K562 (cell line): ENCODE data around the gene MDC1. TPM values are rescaled to one million over a fixed set of nuclear protein-coding genes. Genes with fewer than 3 reads are reported as not detected.

Experiments used
- E2F6 ChIP-seq, 2 experiments: IDR thresholded peaks; 2 replicates each; pipeline ENCODE4 v1.6.1; 2011; ENCODE audit warnings: borderline replicate concordance in 1 of 2, control low read depth in 1 of 2, low read depth in 1 of 2, low read length in 1 of 2, mild to moderate bottlenecking in 1 of 2, mixed read lengths in 1 of 2, moderate library complexity in 1 of 2; ENCODE audit not compliant: insufficient read depth in 1 of 2, insufficient read length in 1 of 2, poor library complexity in 1 of 2, severe bottlenecking in 1 of 2; ENCODE audit errors: extremely low read depth in 1 of 2
- ELF4 ChIP-seq: fragments of 450-650 bp; formaldehyde crosslinking; IDR thresholded peaks from 2 replicates; pipeline ENCODE4 v1.4.0; 2022; ENCODE audit warnings: missing genetic modification characterization
- FOXM1 ChIP-seq, 2 experiments: fragments of 450-650 bp in 1 of 2; sonication (generic) in 1 of 2; formaldehyde crosslinking in 1 of 2; IDR thresholded peaks; 2 replicates each; pipeline versions ENCODE4 v1.6.1 to v1.9.0; 2017 to 2022; ENCODE audit warnings: low read depth in 2 of 2, mild to moderate bottlenecking in 2 of 2, missing genetic modification reagents in 1 of 2, moderate library complexity in 1 of 2
- FOXP1 ChIP-seq: sonication (generic); formaldehyde crosslinking; IDR thresholded peaks from 2 replicates; pipeline ENCODE4 v1.8.0; 2022; ENCODE audit warnings: mild to moderate bottlenecking, missing genetic modification reagents
- HCFC1 ChIP-seq: IDR thresholded peaks from 2 replicates; pipeline ENCODE4 v1.6.1; 2012; ENCODE audit warnings: low read depth, low read length, improper control_type of control experiment
- L3MBTL2 ChIP-seq: fragments of 450-650 bp; IDR thresholded peaks from 2 replicates; pipeline ENCODE4 v1.6.1; 2016; ENCODE audit warnings: mild to moderate bottlenecking, moderate library complexity
- MECOM ChIP-seq: fragments of 250-450 bp; sonication (Bioruptor Pico); IDR thresholded peaks from 2 replicates; pipeline ENCODE4 v1.8.0; 2022; ENCODE audit warnings: inconsistent platforms
- OTX1 ChIP-seq: fragments of 450-650 bp; formaldehyde crosslinking; IDR thresholded peaks from 2 replicates; pipeline ENCODE4 v1.4.0; 2022; ENCODE audit warnings: mild to moderate bottlenecking
- POLR2AphosphoS5 ChIP-seq: IDR thresholded peaks from 2 replicates; pipeline ENCODE4 v1.6.1; 2011; ENCODE audit warnings: mild to moderate bottlenecking, low read depth, low read length, moderate library complexity; ENCODE audit not compliant: control insufficient read depth, insufficient read depth
- POLR2B ChIP-seq: fragments of 450-650 bp; IDR thresholded peaks from 2 replicates; pipeline ENCODE4 v1.6.1; 2018; ENCODE audit warnings: low read depth; ENCODE audit not compliant: partially characterized antibody
- PTTG1 ChIP-seq: fragments of 450-650 bp; IDR thresholded peaks from 2 replicates; pipeline ENCODE4 v1.6.1; 2016; ENCODE audit warnings: low read depth, mild to moderate bottlenecking, missing genetic modification characterization, missing compliant biosample characterization
- SMAD3 ChIP-seq: fragments of 450-650 bp; formaldehyde crosslinking; conservative IDR thresholded peaks from 2 replicates; pipeline ENCODE4 v1.4.0; 2020; ENCODE audit warnings: mild to moderate bottlenecking
- TBL1XR1 ChIP-seq, 2 experiments: IDR thresholded peaks; 2 replicates each; pipeline ENCODE4 v1.6.1; 2012; ENCODE audit warnings: improper control_type of control experiment in 2 of 2, low read length in 2 of 2, mild to moderate bottlenecking in 1 of 2
- ZBTB11 ChIP-seq, 3 experiments: fragments of 200-800 bp in 1 of 3; fragments of 250-450 bp in 1 of 3; fragments of 450-650 bp in 1 of 3; sonication (Bioruptor Pico) in 1 of 3; sonication (Bioruptor generic) in 1 of 3; formaldehyde crosslinking in 1 of 3; IDR thresholded peaks; 2 replicates each; pipeline versions ENCODE4 v1.6.1 to v1.8.0; 2016 to 2022; ENCODE audit warnings: mild to moderate bottlenecking in 2 of 3, missing genetic modification characterization in 2 of 3, missing compliant biosample characterization in 1 of 3, moderate library complexity in 1 of 3
- ZNF232 ChIP-seq: sonication (generic); formaldehyde crosslinking; IDR thresholded peaks from 2 replicates; pipeline ENCODE4 v1.8.0; 2022; ENCODE audit warnings: mild to moderate bottlenecking, missing genetic modification reagents
- ZNF398 ChIP-seq: fragments of 250-450 bp; sonication (Bioruptor Pico); IDR thresholded peaks from 2 replicates; pipeline ENCODE4 v1.8.0; 2021; ENCODE audit warnings: moderate library complexity, mild to moderate bottlenecking, inconsistent platforms
- ZNF436 ChIP-seq: fragments of 250-450, 450-650 bp; sonication (Bioruptor Pico); formaldehyde crosslinking; IDR thresholded peaks from 2 replicates; pipeline ENCODE4 v1.7.0; 2020; ENCODE audit warnings: mild to moderate bottlenecking
- ZNF445 ChIP-seq: fragments of 250-450 bp; sonication (Bioruptor Pico); IDR thresholded peaks from 2 replicates; pipeline ENCODE4 v1.4.0; 2020; ENCODE audit warnings: low read depth, mild to moderate bottlenecking, moderate library complexity
- ZNF511 ChIP-seq: sonication (generic); formaldehyde crosslinking; IDR thresholded peaks from 2 replicates; pipeline ENCODE4 v1.8.0; 2022; ENCODE audit warnings: mild to moderate bottlenecking, missing genetic modification reagents
- polyA plus RNA-seq, 8 experiments: library from polyadenylated mRNA; depleted of rRNA in 4 of 8; stranded (reverse) in 5 of 8; unstranded in 3 of 8; fragments of >200 nt; fragmentation: Nextera tagmentation in 2 of 8; fragmentation: Illumina TruSeq in 1 of 8; extraction: Ambion mirVana in 2 of 8; extraction: Trizol in 1 of 8; gene quantifications; 2 replicates each; pipeline versions ENCODE4 v1.2.1 to v1.2.3, GENCODE V29; 2011 to 2014; ENCODE audit warnings: inconsistent platforms in 1 of 8, missing spikeins in 1 of 8
- total RNA-seq, 7 experiments: library from RNA; depleted of rRNA in 6 of 7; stranded (reverse); fragments of >200 nt in 6 of 7; fragmentation: Illumina TruSeq in 2 of 7; extraction: Trizol in 2 of 7; gene quantifications; 2 replicates each; pipeline versions ENCODE4 v1.2.1 to v1.2.3, GENCODE V29; 2011 to 2021; ENCODE audit warnings: low replicate concordance in 1 of 7

The MDC1 gene
- total and polyA plus RNA-seq, 9 of the 15 experiments (the other 6 are each of a cell fraction or from before 2014, with no cell fraction given), result 8.2 to 114 (median 20.0) TPM

GRCh38 chr6:30724906-30725667 is 8.0 kb upstream of the MDC1 start (continued):
- TF ChIP-seq PTTG1 (tag) (no peak), ZNF398 (CRISPR knock-in tag) (no peak), POLR2AphosphoS5 (peak; percentile 91; the same call in 1 of the 2 replicates), FOXP1 (CRISPR knock-in tag) (0 out of 2 replicates have a peak, but pooled peaks have one; percentile 21), HCFC1 (no peak), ZBTB11 (CRISPR knock-in tag; IDR thresholded peaks at IDR 0.05) (no peak; a peak in 1 of 6 replicates), L3MBTL2 (peak; percentile 24; the same call in 1 of the 2 replicates), FOXM1 (IDR thresholded peaks at IDR 0.05; ENCODE audit: low read depth) (no peak), FOXM1 (CRISPR knock-in tag; IDR thresholded peaks at IDR 0.05; ENCODE audit: low read depth) (peak; percentile 38; the same call in 1 of the 2 replicates), SMAD3 (CRISPR knock-in tag) (0 out of 2 replicates have a peak, but pooled peaks have one; percentile 36), ZNF436 (CRISPR knock-in tag) (0 out of 2 replicates have a peak, but pooled peaks have one; percentile 16), ELF4 (CRISPR knock-in tag) (peak; percentile 77; the same call in 1 of the 2 replicates), MECOM (no peak), OTX1 (CRISPR knock-in tag) (peak; percentile 94), ZNF511 (CRISPR knock-in tag) (no peak), E2F6 (IDR thresholded peaks at IDR 0.05; ENCODE audit: borderline replicate concordance in 1 of 2, extremely low read depth in 1 of 2, insufficient read depth in 1 of 2, insufficient read length in 1 of 2, low read depth in 1 of 2, low read length in 1 of 2, poor library complexity in 1 of 2, severe bottlenecking in 1 of 2) (peak in 1 of 2 experiments; percentile 44), TBL1XR1 (IDR thresholded peaks at IDR 0.05; ENCODE audit: low read length in 2 of 2) (peak in 1 of 2 experiments; percentile 62; a peak in 1 of 4 replicates), ZNF232 (CRISPR knock-in tag) (no peak), POLR2B (peak; percentile 39), ZNF445 (peak; percentile 45; the same call in 1 of the 2 replicates)
